GM18909 (cell line): ENCODE data around the gene SPACA6.

Source experiments
- ATAC-seq: cut with Tn5 transposase; IDR thresholded peaks from one replicate; pipeline ENCODE4 v1.9.1; 2021; ENCODE audit warnings: mild to moderate bottlenecking; ENCODE audit not compliant: unreplicated experiment, poor library complexity

SPACA6 gene

DNA sequence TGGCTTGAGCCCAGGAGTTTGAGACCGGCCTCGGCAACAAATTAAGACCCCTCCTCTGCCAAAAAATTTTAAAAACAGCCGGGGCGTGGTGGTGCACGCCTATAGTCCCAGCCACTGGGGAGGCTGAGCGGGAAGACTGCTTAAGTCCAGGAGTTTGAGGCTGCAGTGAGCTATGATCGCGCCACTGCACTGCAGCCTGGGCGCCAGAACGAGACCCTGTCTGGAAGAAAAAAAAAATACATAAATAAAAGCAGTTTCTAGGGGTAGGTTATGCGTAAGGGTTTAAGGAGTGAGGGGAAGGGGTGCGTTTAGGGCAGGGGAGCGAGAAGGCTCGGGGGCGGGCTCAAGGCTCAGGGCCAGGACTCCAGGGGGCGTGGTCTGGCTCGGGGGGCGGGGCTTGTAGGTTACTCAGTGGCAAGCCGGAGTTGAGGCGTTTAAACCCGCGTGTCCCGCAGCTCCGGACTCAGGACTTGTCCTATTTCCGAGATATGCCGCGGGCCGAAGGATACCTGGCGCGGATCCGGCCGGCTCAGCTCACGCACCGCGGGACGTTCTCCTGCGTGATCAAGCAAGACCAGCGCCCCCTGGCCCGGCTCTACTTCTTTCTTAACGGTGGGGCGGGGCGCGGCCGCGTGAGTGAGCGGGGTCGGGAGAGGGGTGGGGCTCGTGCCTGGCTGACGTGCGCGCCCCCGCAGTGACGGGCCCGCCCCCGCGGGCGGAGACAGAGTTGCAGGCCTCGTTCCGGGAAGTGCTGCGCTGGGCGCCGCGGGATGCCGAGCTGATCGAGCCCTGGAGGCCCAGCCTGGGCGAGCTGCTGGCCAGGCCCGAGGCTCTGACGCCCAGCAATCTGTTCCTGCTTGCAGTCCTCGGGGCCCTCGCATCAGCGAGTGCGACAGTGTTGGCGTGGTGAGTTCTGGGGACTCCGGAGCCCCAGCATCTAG, 10.7 kb downstream of the SPACA6 start:
- ATAC-seq: peak; percentile 87

DNA sequence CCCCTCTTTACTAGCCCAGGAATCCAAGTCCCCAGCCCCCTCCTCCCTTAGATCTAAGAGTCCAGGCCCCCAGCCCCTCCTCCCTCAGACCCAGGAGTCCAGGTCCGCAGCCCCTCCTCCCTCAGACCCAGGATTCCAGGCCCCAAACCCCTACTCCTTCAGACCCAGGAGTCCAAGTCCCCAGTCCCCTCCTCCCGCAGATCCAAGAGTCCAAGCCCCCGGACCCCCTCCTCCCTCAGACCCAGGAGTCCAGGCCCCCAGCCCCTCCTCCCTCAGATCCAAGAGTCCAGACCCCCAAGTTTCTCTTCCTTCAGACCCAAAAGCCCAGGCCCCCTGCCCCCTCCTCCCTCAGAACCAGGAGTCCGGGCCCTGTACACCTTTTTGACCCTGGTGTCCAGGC, 11.5 kb downstream of the SPACA6 start:
- ATAC-seq: no peak

DNA sequence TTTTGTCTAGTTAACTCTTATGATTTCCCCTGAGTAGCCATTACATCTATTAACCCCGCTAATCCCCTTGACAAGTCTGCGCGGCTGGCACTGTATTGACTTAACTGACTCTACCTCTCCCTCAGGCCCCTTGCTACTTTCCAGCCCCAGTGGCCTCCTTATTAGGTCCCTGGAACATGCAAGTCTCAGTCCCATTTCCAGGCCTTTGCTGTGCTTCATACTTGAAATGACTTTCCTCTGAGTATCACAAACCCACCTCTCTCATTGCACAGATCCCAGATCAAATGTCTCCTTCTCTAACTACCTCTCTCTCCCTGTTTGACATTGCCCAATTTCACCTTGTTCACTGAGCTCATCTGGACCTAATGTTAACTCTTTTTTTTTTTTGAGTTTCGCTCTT, 13.2 kb downstream of the SPACA6 start:
- no peak for ATAC-seq

DNA sequence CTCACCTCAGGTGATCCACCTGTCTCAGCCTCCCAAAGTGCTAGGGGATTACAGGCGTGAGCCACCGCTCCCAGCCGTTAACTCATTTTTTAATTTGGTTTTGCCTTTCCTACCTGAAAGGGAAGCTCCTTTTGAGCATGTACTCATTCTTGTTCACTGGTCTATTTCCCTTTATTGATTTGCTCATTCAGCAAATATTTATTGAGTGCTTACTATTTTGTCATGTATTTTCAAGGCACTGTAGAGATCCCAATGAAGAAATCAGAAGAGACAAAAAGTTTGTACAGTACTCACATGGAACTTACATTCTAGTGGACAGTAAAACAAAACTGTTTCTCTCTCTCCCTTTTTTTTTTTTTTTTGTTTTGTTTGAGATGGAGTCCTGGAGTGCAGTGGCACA, 13.8 kb downstream of the SPACA6 start:
- ATAC-seq: no peak

DNA sequence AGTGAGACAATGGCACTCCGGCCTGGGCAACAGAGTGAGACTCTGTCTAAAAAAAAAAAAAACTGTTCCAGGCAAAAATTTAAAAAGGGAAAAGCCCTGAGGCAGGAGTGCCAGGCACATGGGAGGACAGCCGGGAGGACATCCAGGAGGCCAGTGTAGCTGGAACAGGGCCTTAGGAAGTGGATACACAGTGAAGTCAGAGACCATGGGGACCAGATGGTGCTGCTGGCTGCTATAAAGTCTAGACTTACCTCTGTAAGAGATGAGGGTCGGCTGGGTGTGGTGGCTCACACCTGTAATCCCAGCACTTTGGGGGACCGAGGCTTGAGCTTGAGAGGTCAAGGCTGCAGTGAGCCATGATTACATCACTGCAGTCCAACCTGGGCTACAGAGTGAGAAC, 15.7 kb downstream of the SPACA6 start:
- ATAC-seq: no peak

DNA sequence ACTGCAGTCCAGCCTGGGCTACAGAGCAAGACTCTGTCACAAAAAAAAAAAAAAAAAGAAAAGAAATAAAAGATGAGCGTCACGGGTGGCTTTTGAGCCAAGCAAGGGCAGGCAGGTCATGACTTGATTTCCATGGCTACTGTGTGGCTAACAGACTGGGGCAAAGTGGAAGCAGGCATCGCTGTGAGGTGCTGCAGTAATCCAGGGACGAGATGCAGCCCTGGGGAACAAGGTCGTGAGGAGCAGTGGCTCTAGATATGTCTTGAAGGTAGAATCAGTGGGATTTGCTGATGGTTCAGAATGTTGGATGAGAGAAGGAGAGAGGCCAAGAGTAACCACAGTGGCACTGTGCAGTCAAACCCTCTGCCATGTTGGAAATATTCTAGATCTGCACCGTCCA, 16.4 kb downstream of the SPACA6 start:
- ATAC-seq: no peak

DNA sequence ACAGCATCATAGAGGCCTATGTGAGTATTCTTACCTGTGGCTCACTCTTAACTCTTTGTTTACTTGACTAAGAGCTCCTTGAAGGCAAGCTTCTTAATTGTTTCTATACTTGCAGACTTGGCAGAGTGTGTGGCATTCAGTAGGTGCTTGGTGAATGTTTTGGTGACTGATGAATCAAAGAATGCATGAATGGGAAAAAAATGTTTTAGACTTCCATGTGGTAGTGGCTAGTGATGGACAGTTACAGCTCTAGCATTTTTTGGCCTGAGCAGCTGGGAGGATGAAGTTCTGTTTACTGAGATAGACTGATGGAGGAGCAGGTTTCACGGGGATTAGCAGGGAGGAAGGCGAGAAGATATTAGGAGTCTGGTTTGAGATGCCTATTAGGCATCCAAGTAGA, 17.0 kb downstream of the SPACA6 start:
- no peak for ATAC-seq

DNA sequence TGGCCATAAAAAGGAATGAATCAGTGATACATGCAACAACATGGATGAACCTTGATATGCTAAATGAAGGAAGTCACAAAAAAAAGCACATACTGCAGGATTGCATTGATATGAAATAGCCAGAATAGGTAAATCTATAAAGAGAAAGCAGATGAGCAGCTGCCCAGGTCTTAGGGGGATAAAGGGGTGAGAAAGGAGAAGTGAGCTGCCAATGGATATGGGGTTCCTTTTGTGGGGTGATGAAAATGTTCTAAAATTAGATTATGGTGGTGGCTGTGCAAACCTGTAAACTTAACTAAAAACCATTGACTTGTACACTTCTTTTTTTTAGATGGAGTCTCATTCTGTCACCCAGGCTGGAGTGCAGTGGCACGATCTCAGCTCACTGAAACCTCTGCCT, 18.6 kb downstream of the SPACA6 start:
- ATAC-seq: no peak

DNA sequence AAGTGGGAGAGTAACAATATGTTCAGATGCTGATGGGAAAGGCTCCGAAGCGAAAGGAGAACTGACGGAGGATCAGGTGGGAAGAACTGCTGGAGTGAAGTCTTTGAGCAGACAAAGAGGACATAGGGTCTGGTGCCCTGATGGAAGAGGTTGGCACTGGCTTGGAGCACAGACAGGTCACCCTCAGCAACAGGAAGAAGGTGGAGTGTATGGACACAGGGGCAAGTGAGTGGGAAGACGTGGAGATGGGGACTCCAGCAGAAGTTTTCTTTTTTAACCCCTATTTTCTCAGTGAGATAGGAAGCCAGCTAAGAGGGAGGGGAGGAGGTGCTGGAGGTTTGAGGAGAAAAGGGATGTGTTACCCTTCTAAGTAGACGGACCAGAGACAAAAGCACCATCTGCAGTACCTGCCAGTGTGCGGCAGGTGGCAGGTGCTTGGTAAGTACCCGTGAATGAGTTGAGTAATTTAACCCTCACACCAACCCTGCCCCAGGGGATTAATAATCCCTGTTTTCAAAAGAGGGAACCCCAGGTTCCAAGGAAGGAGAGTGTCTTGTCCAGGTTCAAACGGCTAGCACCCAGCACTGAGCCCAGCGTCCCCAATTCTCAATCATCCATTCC, 19.4 kb downstream of the SPACA6 start:
- ATAC-seq: no peak

DNA sequence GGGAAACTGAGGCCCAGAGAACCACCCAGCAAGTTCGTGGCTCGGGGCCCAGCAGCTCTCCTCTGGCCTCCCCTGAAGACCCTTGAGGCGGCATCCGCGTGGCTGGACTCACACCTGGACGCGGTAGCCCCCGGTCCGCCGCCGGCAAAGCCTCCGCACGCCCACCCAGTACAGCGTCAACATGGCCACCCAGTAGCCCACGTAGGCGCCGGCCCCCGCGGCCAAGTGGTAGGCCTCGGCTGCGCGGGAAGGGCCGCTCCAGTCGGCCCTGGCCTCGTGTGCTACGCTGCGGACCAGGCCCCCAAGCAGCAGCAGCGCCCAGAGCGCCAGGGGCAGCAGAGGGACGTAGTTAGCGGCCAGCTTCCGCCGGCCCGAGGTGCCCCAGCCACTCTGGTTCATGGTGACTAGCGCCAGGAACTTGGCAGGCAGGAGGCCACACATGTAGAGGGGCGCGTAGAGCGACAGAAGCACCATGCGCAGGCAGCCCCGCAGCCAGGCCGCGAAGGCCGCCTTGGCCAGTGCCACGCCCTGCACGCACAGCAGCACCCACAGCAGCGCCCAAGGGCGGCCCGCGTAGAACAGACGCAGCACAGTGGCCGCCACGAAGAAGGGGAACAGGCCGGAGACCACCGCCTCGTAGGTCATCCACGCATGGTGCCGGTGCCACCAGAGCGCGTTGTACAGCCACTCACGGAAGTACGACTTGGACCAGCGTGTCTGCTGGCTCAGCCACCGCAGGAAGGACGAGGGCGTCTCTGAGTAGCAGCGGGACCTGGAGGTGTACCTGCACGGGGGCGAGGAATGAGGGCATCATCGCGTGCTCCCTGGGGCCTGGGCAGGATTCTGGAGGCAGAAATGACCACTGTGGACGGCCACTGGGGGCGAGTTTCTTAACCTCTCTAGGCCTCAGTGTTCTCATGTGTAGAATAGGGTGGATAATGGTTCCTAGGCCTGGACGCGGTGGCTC, 20.5 kb downstream of the SPACA6 start:
- no peak for ATAC-seq

DNA sequence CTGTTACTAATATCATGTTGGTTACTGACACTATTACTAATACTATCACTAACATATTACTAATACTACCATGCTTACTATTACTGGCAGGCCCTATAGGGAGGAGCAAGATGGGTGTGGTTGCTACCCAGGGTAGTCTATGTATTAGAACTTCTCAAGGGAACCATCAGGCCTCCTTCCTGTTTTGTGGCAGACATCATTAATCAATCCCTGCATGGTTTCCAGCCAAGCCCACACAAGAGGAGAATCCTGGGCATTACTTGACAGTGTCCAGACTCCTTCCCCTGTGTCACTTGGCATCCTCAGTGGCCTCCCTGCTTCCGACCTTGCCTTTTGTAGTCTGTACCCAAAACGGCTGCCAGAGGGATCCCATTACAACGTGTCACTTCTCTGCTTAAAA, 21.7 kb downstream of the SPACA6 start:
- no peak for ATAC-seq

DNA sequence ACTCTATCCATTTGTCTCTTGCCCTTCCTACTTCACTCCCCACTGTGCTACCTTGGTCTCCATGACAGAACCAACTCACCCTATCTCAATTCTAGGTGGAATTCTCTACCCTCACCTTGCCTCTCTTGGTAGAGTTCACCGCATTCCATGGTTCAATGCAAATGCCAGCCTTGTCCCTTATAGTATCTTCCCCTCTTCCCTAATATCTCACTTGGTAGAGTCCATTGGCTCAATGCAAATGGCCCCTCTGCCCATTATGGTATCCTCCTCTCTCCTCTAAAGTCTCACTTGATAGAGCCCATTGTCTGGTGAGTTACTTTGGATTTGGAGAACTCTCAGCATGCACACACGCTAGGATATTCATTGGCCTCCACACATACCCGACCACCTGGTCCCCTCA, 22.7 kb downstream of the SPACA6 start:
- ATAC-seq: no peak

DNA sequence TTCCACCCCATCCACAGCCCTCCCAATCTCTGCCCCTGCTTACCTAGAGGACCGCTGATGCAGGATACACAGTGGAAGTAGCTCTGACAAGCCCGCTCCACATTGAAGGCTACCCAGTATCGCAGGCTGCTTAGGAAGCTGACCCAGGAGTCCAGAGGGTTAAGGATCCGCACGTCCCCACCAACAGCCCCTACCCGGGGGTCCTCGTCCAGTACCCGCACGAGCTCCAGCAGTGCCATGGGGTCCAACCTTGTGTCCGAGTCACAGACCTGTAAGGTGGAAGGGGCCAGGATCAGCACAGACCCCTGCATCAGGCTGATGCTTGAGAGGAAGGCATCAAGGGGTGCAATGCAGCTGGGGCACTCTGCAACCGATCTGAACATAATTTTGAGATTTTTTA, 23.8 kb downstream of the SPACA6 start:
- no peak for ATAC-seq

DNA sequence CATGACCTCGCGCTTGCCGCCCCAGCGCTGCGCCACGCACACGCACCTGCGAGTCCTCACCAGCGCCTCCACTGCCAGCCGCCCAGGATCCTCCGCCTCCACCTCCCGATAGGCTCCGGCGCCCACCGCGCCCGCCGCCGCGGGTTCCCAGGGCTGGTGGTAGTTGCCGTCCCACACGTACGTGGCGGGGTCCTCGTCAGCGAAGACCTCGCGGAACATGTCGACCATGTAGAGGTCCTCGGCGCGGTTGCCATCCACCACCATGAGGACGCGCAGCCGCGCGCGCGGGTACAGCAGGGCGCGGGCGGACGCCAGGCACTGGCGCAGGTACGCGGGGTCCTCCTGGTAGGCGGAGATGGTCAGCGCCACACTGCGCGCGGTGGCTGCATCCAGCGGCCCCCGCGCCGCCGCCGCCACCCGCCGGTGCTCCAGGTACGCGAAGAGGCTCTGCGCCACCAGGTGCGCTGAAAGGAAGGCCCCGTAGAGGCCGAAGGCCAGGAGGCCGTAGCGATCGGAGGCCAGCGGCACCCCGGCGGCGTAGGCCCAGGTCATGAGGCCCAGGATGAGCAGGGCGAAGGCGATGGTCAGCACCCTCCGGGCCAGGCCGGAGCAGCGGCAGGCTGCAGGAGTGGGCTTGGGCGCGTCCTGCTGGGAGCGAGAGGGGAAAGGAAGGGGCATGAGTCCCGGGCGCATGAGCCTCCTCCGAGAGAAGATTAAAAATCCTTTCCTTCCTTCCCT, 26.3 kb downstream of the SPACA6 start:
- no peak for ATAC-seq

DNA sequence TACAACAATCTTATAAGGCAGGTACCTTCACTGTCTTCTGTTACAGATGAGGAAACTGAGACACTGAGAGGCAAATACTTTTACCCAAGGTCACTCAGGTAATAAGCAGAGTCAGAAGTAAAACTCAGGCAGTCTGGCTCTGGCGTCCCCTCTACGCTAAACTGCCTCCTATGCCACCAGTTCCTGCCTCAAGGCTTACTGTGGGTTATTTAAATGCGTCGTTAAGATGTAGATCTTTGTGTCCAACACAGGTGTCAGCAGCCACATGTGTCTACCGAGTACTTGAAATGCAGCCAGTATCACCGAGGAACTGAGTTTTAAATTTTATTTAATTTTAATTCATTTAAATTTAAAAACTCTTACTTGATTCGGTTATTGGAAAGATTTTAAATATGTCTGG, 28.8 kb downstream of the SPACA6 start:
- no peak for ATAC-seq

DNA sequence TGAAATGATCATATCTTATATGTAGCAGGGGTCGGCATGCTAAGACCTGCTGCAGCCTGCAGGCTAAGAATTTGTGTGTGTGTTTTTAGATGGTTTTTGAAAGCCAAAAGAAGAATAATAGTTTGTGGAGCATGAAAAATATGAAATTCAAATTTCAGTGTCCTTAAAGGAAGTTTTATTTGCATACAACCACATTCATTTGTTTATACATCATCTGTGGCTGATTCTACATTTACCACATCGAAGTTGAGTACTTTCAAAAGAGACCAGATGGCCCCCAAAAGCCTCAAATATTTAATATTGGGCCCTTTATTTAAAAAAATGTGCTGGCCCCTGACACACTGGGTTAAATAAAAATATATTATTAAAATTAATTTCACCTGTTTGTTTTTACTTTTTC, 29.4 kb downstream of the SPACA6 start:
- ATAC-seq: no peak

DNA sequence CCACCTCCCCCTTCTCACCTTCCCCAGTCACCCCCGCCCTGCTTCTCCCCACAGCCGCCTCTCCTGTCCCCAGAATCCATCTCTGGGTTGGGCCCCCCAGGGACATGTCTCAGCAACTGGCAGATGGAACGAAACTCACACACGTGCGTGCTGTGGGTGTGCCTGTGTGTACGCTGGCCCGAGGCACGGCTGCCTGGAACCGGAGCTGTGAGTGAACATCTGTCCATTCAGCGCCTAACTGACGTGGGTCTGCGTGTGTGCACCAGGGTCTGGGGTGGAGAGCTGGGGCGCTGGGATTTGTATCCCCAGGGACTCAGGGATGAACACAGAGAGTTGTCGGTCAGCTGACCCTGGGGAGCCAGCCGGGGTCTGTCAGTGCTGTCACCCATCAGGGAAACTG, 31.4 kb downstream of the SPACA6 start:
- ATAC-seq: no peak

DNA sequence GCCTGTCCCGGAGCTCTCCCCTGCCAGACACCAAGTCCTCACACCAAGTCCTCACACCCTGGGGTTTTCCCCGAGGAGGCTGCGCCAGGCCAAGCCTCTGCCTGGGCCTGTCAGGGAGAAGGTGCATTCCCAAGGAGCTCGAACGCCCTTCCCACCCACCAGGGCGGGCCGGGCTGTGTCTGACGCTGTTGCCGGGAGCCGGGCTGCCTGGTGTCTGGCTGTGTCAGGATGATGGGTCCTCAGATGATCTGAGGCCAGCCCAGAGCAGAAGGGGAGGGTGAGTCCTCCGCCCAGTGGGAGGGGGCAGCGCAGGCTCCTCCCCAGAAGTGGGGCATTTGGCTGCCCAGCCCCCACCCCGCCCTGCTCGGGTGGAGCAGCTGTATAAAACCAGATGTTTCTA, 32.9 kb downstream of the SPACA6 start:
- no peak for ATAC-seq

DNA sequence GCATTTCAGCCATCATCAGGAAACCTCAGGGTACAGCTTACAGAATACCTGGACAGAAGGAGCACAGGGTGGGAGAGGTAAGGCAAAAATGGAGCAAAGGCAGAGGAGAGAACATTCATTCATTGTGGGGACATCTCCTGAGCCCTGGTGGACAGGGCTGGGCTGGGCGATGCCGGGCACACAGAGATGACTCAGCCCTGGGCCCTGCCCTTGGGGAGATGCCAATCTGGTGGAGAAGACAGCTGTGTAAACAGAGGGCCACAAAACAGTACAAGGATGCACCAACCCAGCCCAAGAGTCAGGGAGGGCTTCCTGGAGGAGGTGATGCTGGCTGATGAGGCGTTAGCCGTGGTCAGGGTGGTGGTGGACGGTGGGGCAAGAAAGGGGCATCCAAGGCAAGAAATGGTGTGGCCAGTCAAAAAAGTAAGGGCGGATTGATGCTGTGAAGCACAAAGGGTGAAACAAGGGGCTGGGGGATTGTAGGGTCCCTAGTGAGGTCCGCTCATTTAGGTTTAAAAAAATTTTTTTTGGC, 34.3 kb downstream of the SPACA6 start:
- ATAC-seq: no peak

DNA sequence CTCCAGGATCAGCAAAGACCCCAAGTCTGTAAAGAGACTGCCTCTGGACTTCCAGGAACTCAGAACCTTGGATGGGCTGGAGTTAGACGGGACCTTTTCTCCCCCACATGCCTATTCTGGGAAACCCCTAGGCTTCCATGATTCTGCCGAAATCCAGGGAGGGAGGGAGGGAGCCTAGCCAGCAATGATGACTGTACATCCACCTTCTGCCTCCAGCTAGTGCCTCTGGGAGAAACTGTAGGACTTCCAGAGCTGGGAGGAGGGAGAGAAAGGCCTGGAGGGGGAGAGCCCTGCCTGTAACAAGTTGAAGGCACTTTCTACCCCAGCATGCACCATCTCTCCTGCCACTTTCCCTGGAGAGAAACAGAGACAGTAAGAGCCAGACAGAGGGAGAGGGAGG, 36.7 kb downstream of the SPACA6 start:
- ATAC-seq: no peak
